SK-N-SH (cell line): ENCODE data around the gene CHML. TPM values are rescaled to one million over a fixed set of nuclear protein-coding genes. Genes with fewer than 3 reads are reported as not detected.

Source experiments
- CTCF ChIA-PET: fragments of 300-600, 350-600 bp; formaldehyde crosslinking; extraction: SDS; loops from one replicate; lab custom pipeline; 2021; lab: Yijun Ruan, JAX
- POLR2A ChIA-PET: fragments of 350-600 bp; sonication (Branson Sonifier 250); formaldehyde crosslinking; extraction: SDS; loops from one replicate; lab custom pipeline; 2020; ENCODE audit warnings: antibody characterized with exemption, inconsistent platforms; lab: Yijun Ruan, JAX
- DNase-seq: peaks from one replicate; pipeline ENCODE4 v3.0.0; 2012
- H2AFZ ChIP-seq: fragments of 200-600 bp; sonication (generic); 2 replicates; pipeline ENCODE4 v1.8.1; 2016; ENCODE audit warnings: antibody characterized with exemption, mild to moderate bottlenecking, low read depth
- H3F3A ChIP-seq: fragments of 200-600 bp; sonication (generic); replicated peaks from 2 replicates; pipeline ENCODE3; 2016; ENCODE audit warnings: antibody characterized with exemption, mild to moderate bottlenecking; ENCODE audit not compliant: insufficient read depth
- H3K27ac ChIP-seq, 2 experiments: fragments of 200-500 bp in 1 of 2; fragments of 200-600 bp in 1 of 2; sonication (Bioruptor generic) in 1 of 2; sonication (generic), shearing (Covaris generic) in 1 of 2; 2 replicates each; pipeline versions ENCODE4 v1.5.1 to v1.6.1; 2014 to 2016; ENCODE audit warnings: low read depth in 2 of 2, inconsistent platforms in 1 of 2, low read length in 1 of 2, mild to moderate bottlenecking in 1 of 2, mixed read lengths in 1 of 2
- H3K27me3 ChIP-seq: fragments of 200-600 bp; sonication (generic), shearing (Covaris generic); 2 replicates; pipeline ENCODE4 v1.6.1; 2016; ENCODE audit warnings: mixed run types; ENCODE audit not compliant: insufficient read depth
- H3K36me3 ChIP-seq, 2 experiments: fragments of 200-500 bp in 1 of 2; fragments of 200-600 bp in 1 of 2; sonication (Bioruptor generic) in 1 of 2; sonication (generic) in 1 of 2; replicated peaks in 1 of 2; 2 replicates each; pipeline versions ENCODE3 to v1.5.1; 2014 to 2016; ENCODE audit warnings: low read length in 1 of 2, mild to moderate bottlenecking in 1 of 2; ENCODE audit not compliant: insufficient read depth in 2 of 2, control insufficient read depth in 1 of 2
- H3K4me1 ChIP-seq, 2 experiments: fragments of 200-500 bp in 1 of 2; fragments of 200-600 bp in 1 of 2; sonication (Bioruptor generic) in 1 of 2; sonication (generic), shearing (Covaris generic) in 1 of 2; 2 replicates each; pipeline versions ENCODE4 v1.5.1 to v1.6.1; 2014 to 2016; ENCODE audit warnings: low read depth in 1 of 2, low read length in 1 of 2, mixed run types in 1 of 2; ENCODE audit not compliant: insufficient read depth in 2 of 2, control insufficient read depth in 1 of 2
- H3K4me2 ChIP-seq: fragments of 200-600 bp; sonication (generic), shearing (Covaris generic); 2 replicates; pipeline ENCODE4 v1.6.1; 2017; ENCODE audit warnings: mixed run types
- H3K4me3 ChIP-seq, 2 experiments: fragments of 200-500 bp in 1 of 2; fragments of 200-600 bp in 1 of 2; sonication (Bioruptor generic) in 1 of 2; sonication (generic), shearing (Covaris generic) in 1 of 2; 2 replicates each; pipeline versions ENCODE4 v1.5.1 to v1.8.1; 2014 to 2016; ENCODE audit warnings: low read depth in 2 of 2, inconsistent platforms in 1 of 2, low read length in 1 of 2, mild to moderate bottlenecking in 1 of 2, mixed read lengths in 1 of 2, moderate library complexity in 1 of 2
- H3K79me2 ChIP-seq: fragments of 200-600 bp; sonication (generic); 2 replicates; pipeline ENCODE4 v1.8.1; 2017; ENCODE audit warnings: mild to moderate bottlenecking; ENCODE audit not compliant: insufficient read depth
- H3K9ac ChIP-seq: fragments of 200-600 bp; sonication (generic); 2 replicates; pipeline ENCODE4 v1.6.1; 2017; ENCODE audit warnings: mixed run types
- H3K9me2 ChIP-seq: fragments of 200-600 bp; sonication (generic); 2 replicates; pipeline ENCODE4 v1.6.1; 2017; ENCODE audit warnings: mixed run types
- H3K9me3 ChIP-seq: fragments of 200-600 bp; sonication (generic); 2 replicates; pipeline ENCODE4 v1.6.1; 2017; ENCODE audit warnings: mixed run types, mild to moderate bottlenecking, moderate library complexity
- H4K20me1 ChIP-seq: fragments of 200-600 bp; sonication (generic); 2 replicates; pipeline ENCODE4 v1.6.1; 2017; ENCODE audit warnings: mild to moderate bottlenecking, mixed run types; ENCODE audit not compliant: insufficient read depth
- CHD2 ChIP-seq: fragments of 150-350 bp; IDR thresholded peaks from 2 replicates; pipeline ENCODE4 v1.6.1; 2018; ENCODE audit warnings: low read length; ENCODE audit not compliant: partially characterized antibody
- MXI1 ChIP-seq: IDR thresholded peaks from 2 replicates; pipeline ENCODE4 v1.6.1; 2012; ENCODE audit warnings: mild to moderate bottlenecking, low read depth, low read length, improper control_type of control experiment
- NFIC ChIP-seq: IDR thresholded peaks from 2 replicates; pipeline ENCODE4 v1.4.0; 2012; ENCODE audit warnings: borderline replicate concordance
- RAD21 ChIP-seq: IDR thresholded peaks from 2 replicates; pipeline ENCODE4 v1.6.1; 2012; ENCODE audit warnings: mild to moderate bottlenecking, low read length
- RXRA ChIP-seq: IDR thresholded peaks from 2 replicates; pipeline ENCODE4 v1.4.0; 2012; ENCODE audit warnings: low read depth, mild to moderate bottlenecking, borderline replicate concordance
- SIN3A ChIP-seq: IDR thresholded peaks from 2 replicates; pipeline ENCODE4 v1.6.1; 2012; ENCODE audit warnings: low read depth, mild to moderate bottlenecking, low read length, moderate library complexity, borderline replicate concordance
- TAF1 ChIP-seq: IDR thresholded peaks from 2 replicates; pipeline ENCODE4 v1.6.1; 2012; ENCODE audit warnings: low read depth, mild to moderate bottlenecking, low read length, moderate library complexity, borderline replicate concordance
- WGBS: methylation state at CpG from one replicate; pipeline ENCODE4 v1.1.6; 2017; ENCODE audit warnings: low lambda C conversion rate; 5-methylcytosine and 5-hydroxymethylcytosine counted together
- polyA plus RNA-seq, 3 experiments: library from polyadenylated mRNA; depleted of rRNA; stranded (reverse); fragments of >200 nt; gene quantifications; 2 replicates each; pipeline ENCODE4 v1.2.3, GENCODE V29; 2012
- TF ChIP-seq, protein P1 (sequence below): IDR thresholded peaks from 2 replicates; pipeline ENCODE4 v1.4.0; 2012; ENCODE audit warnings: low read depth, borderline replicate concordance
- TF ChIP-seq, protein P2 (sequence below): IDR thresholded peaks from 2 replicates; pipeline ENCODE4; 2012
- TF ChIP-seq, protein P3 (sequence below): IDR thresholded peaks from 2 replicates; pipeline ENCODE4 v1.4.0; 2012; ENCODE audit warnings: low read depth, borderline replicate concordance
- TF ChIP-seq, protein P4 (sequence below): fragments of 200-600 bp; sonication (generic); IDR thresholded peaks from 2 replicates; pipeline ENCODE4 v1.6.1; 2017; ENCODE audit warnings: antibody characterized with exemption, mild to moderate bottlenecking, moderate library complexity

Gene CHML
- polyA plus RNA-seq, 1 of the 3 experiments (the other 2 are of a cell fraction) = 3.0 TPM

- no peak for DNase-seq
- Histone ChIP-seq H3K36me3 (no peaks in the 10 kb centered on the region), H2AFZ (no peak overlapping the region), H3K4me3 (no peak overlapping the region), H3K9ac (no peak overlapping the region), H3K9me2 (0 out of 2 replicates have a peak, but pooled peaks cover 3% of the 10 kb centered on the region), H3F3A (no peaks in the 10 kb centered on the region), H3K27me3 (no peaks in the 10 kb centered on the region), H3K27ac (no peak overlapping the region), H4K20me1 (no peaks in the 10 kb centered on the region), H3K79me2 (no peaks in the 10 kb centered on the region), H3K9me3 (no peaks in the 10 kb centered on the region), H3K4me2 (no peak overlapping the region), H3K4me1 (no peaks in the 10 kb centered on the region)
- TF ChIP-seq MXI1 (no peak), NFIC (no peak), CHD2 (no peak), SIN3A (no peak), TAF1 (no peak), RXRA (no peak), RAD21 (no peak)
- TF ChIP-seq, protein P1, sequence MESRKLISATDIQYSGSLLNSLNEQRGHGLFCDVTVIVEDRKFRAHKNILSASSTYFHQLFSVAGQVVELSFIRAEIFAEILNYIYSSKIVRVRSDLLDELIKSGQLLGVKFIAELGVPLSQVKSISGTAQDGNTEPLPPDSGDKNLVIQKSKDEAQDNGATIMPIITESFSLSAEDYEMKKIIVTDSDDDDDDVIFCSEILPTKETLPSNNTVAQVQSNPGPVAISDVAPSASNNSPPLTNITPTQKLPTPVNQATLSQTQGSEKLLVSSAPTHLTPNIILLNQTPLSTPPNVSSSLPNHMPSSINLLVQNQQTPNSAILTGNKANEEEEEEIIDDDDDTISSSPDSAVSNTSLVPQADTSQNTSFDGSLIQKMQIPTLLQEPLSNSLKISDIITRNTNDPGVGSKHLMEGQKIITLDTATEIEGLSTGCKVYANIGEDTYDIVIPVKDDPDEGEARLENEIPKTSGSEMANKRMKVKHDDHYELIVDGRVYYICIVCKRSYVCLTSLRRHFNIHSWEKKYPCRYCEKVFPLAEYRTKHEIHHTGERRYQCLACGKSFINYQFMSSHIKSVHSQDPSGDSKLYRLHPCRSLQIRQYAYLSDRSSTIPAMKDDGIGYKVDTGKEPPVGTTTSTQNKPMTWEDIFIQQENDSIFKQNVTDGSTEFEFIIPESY = no peak
- TF ChIP-seq, protein P2, sequence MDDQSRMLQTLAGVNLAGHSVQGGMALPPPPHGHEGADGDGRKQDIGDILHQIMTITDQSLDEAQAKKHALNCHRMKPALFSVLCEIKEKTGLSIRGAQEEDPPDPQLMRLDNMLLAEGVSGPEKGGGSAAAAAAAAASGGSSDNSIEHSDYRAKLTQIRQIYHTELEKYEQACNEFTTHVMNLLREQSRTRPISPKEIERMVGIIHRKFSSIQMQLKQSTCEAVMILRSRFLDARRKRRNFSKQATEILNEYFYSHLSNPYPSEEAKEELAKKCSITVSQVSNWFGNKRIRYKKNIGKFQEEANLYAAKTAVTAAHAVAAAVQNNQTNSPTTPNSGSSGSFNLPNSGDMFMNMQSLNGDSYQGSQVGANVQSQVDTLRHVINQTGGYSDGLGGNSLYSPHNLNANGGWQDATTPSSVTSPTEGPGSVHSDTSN = no peak
- TF ChIP-seq, protein P3, sequence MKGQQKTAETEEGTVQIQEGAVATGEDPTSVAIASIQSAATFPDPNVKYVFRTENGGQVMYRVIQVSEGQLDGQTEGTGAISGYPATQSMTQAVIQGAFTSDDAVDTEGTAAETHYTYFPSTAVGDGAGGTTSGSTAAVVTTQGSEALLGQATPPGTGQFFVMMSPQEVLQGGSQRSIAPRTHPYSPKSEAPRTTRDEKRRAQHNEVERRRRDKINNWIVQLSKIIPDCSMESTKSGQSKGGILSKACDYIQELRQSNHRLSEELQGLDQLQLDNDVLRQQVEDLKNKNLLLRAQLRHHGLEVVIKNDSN = no peak
- TF ChIP-seq, protein P4, sequence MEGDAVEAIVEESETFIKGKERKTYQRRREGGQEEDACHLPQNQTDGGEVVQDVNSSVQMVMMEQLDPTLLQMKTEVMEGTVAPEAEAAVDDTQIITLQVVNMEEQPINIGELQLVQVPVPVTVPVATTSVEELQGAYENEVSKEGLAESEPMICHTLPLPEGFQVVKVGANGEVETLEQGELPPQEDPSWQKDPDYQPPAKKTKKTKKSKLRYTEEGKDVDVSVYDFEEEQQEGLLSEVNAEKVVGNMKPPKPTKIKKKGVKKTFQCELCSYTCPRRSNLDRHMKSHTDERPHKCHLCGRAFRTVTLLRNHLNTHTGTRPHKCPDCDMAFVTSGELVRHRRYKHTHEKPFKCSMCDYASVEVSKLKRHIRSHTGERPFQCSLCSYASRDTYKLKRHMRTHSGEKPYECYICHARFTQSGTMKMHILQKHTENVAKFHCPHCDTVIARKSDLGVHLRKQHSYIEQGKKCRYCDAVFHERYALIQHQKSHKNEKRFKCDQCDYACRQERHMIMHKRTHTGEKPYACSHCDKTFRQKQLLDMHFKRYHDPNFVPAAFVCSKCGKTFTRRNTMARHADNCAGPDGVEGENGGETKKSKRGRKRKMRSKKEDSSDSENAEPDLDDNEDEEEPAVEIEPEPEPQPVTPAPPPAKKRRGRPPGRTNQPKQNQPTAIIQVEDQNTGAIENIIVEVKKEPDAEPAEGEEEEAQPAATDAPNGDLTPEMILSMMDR = no peak
- POLR2A ChIA-PET = no interaction called here
- WGBS = 57% methylated on average over 3 of the region's 3 CpGs
- CTCF ChIA-PET = interaction anchor here (0.7 kb wide), 1 partner anchor 41 kb away, joined by 3 read pairs; no protein-coding TSS in a partner anchor
Measured at GRCh38 chr1:241666419-241666818, 26.2 kb upstream of the CHML start.
